Osteocyte (in vitro differentiated cells): ENCODE data around the gene EPB41L2. TPM values are rescaled to one million over a fixed set of nuclear protein-coding genes. Genes with fewer than 3 reads are reported as not detected.
A peak's percentile ranks its signal among the peaks of the same experiment; 100 is the strongest.

Experiments
- DNase-seq: peaks from one replicate; pipeline ENCODE4 v3.0.0; 2021; ENCODE audit warnings: mixed read lengths; ENCODE audit not compliant: unreplicated experiment; ENCODE audit errors: extremely low spot score
- H3K27ac Mint-ChIP-seq: one replicate; pipeline ENCODE4 v1.8.0; 2021; ENCODE audit warnings: mild to moderate bottlenecking, mixed read lengths; ENCODE audit not compliant: unreplicated experiment
- H3K27me3 Mint-ChIP-seq: one replicate; pipeline ENCODE4 v1.8.0; 2021; ENCODE audit warnings: mixed read lengths; ENCODE audit not compliant: unreplicated experiment
- H3K36me3 Mint-ChIP-seq: one replicate; pipeline ENCODE4 v1.8.0; 2021; ENCODE audit warnings: mixed read lengths; ENCODE audit not compliant: unreplicated experiment
- H3K4me1 Mint-ChIP-seq: one replicate; pipeline ENCODE4 v1.8.0; 2021; ENCODE audit warnings: mixed read lengths; ENCODE audit not compliant: unreplicated experiment
- H3K4me3 Mint-ChIP-seq: one replicate; pipeline ENCODE4 v1.8.0; 2021; ENCODE audit warnings: mild to moderate bottlenecking, moderate library complexity, mixed read lengths; ENCODE audit not compliant: unreplicated experiment
- H3K9me3 Mint-ChIP-seq: one replicate; pipeline ENCODE4 v1.8.0; 2021; ENCODE audit warnings: mixed read lengths; ENCODE audit not compliant: unreplicated experiment
- total RNA-seq: library from RNA; stranded (reverse); gene quantifications from 2 replicates; pipeline ENCODE4 v1.2.1, GENCODE V29; 2021
- TF ChIP-seq, protein P1 (sequence below): fragments of 200-600 bp; sonication (generic); IDR thresholded peaks from 2 replicates; pipeline ENCODE4 v1.5.0; 2021; ENCODE audit warnings: antibody characterized with exemption, mild to moderate bottlenecking, moderate library complexity

The EPB41L2 gene
- total RNA-seq, 1 donor from 2014 or later = 65.3 TPM

DNA sequence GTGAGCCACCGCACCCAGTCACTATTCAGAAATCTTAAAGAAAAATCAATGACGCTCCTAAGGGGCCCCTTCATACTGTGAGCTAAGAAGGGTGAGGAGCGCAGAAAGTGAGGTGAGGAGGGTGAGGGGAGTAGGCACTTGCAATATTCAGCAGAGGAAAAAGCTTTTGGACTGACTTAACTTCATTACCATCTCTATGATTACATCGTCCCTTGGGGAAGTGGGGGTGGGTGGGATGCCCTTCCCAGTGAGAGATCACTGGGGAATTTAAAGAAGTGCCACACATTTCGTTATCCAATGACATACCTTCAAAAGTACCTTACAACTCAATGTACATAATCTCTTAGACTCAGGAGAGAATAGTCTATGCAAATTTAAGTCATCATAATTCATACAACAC lies 189.3 kb downstream of the EPB41L2 start:
- Mint-ChIP-seq H3K27ac (no peak overlapping the region), H3K4me1 (peaks cover 14% of the 10 kb centered on the region), H3K36me3 (peaks cover 8% of the 10 kb centered on the region), H3K4me3 (no peak overlapping the region), H3K9me3 (no peaks in the 10 kb centered on the region), H3K27me3 (no peaks in the 10 kb centered on the region)
- TF ChIP-seq, protein P1, sequence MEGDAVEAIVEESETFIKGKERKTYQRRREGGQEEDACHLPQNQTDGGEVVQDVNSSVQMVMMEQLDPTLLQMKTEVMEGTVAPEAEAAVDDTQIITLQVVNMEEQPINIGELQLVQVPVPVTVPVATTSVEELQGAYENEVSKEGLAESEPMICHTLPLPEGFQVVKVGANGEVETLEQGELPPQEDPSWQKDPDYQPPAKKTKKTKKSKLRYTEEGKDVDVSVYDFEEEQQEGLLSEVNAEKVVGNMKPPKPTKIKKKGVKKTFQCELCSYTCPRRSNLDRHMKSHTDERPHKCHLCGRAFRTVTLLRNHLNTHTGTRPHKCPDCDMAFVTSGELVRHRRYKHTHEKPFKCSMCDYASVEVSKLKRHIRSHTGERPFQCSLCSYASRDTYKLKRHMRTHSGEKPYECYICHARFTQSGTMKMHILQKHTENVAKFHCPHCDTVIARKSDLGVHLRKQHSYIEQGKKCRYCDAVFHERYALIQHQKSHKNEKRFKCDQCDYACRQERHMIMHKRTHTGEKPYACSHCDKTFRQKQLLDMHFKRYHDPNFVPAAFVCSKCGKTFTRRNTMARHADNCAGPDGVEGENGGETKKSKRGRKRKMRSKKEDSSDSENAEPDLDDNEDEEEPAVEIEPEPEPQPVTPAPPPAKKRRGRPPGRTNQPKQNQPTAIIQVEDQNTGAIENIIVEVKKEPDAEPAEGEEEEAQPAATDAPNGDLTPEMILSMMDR = no peak
- no peak for DNase-seq

DNA sequence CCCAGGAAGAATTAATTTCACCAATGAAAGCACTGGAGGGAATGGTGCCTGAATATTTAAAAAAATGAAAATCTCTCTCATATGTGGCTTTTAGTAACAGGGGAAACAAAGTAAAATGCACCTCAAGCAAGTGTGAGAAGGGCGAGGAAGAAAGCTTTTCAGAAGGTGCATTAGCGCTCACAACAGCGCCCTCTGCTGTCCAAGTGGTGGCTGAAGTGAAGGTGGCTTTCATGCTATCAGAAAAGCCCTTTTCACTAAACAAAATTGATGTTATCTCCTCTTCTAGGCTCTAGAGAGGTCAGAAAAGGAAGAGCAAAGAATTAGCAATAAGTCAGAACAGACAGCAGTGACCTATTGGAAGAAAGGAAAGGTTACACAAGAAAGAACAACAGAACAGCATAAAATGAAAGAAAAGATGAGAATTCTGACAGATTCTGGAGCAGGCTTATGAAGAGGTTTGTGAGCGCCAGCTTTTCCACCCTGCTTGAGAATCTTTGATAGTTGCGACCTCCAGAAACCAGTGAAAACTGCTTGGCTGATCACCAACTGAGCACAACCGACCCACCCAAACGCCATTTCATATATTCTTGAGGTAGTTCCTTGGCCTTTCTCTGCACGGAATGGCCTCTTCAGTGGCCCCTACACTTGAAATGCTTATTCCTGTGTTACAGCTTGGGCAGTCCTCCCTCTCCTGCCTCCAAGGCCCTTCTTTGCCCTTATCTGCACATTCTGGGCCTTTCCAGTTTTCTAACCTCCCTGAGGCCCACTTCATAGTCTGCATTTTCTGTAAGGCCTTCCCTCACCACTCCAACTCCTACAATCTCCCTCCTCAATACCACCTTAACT lies 190.6 kb downstream of the EPB41L2 start:
- no peaks in the 10 kb centered on the region for H3K9me3 Mint-ChIP-seq
- no peak for DNase-seq
- no peak overlapping the region for H3K27ac Mint-ChIP-seq
- peaks cover 8% of the 10 kb centered on the region for H3K36me3 Mint-ChIP-seq
- TF ChIP-seq, protein P1 = peak; percentile 95
- H3K4me1 Mint-ChIP-seq = peaks cover 23% of the 10 kb centered on the region
- no peak overlapping the region for H3K4me3 Mint-ChIP-seq
- H3K27me3 Mint-ChIP-seq = no peaks in the 10 kb centered on the region

- no peak for DNase-seq
- Mint-ChIP-seq H3K9me3 (no peaks in the 10 kb centered on the region), H3K4me1 (peaks cover 23% of the 10 kb centered on the region), H3K36me3 (peaks cover 8% of the 10 kb centered on the region), H3K4me3 (no peak overlapping the region), H3K27ac (no peak overlapping the region), H3K27me3 (no peaks in the 10 kb centered on the region)
- TF ChIP-seq, protein P1 = no peak
These were observed 192.7 kb downstream of the EPB41L2 start for GRCh38 chr6:130870179-130870880.

- Mint-ChIP-seq H3K27ac (no peak overlapping the region), H3K36me3 (peaks cover 8% of the 10 kb centered on the region), H3K4me3 (no peak overlapping the region), H3K27me3 (no peaks in the 10 kb centered on the region), H3K9me3 (no peaks in the 10 kb centered on the region), H3K4me1 (peaks cover 23% of the 10 kb centered on the region)
- TF ChIP-seq, protein P1 = no peak
- no peak for DNase-seq
These were observed 193.4 kb downstream of the EPB41L2 start for GRCh38 chr6:130869681-130870080.

DNA sequence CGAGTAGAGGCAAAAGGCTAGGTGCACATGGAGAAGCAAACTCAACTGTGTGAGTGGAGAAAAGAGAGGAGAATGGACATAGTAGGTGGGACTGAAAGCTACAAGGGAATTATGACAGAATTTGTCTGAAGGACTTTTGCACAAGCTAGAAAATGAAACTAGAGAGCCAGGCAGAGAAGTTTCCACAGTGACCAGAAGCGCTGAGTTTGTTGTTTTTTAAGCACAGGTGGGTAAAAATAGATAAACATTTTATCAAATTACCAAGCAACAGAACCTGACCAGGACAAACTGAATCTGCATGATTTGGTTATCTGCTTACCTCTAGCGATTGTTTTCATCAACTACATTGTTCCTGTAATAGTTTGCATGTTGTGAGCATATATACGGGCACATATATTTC lies 197.3 kb downstream of the EPB41L2 start:
- H3K9me3 Mint-ChIP-seq = no peaks in the 10 kb centered on the region

More for the DNA sequence above, 197.3 kb downstream of the EPB41L2 start:
- TF ChIP-seq, protein P1 = no peak
- no peak for DNase-seq
- Mint-ChIP-seq H3K27ac (no peak overlapping the region), H3K4me1 (peaks cover 19% of the 10 kb centered on the region), H3K4me3 (no peak overlapping the region), H3K27me3 (no peaks in the 10 kb centered on the region), H3K36me3 (peaks cover 17% of the 10 kb centered on the region)
